Hindlimb muscle (tissue), 1 donor: Measurements from ENCODE around the gene CHD2. TPM values are rescaled to one million over a fixed set of nuclear protein-coding genes. Genes with fewer than 3 reads are reported as not detected.
"Not testable (repeated sequence)": the region's sequence is repeated elsewhere in the genome, so short reads cannot be mapped to it uniquely, and the experiment has no call there.

Source experiments
- DNase-seq: peaks from one replicate; pipeline ENCODE4 v3.0.0-alpha.2; 2013
- polyA plus RNA-seq: library from polyadenylated mRNA; unstranded; fragments of 120-200 nt; gene quantifications from one replicate; pipeline ENCODE4 v1.2.1, GENCODE V29; 2013; ENCODE audit not compliant: insufficient read length

The CHD2 gene
- polyA plus RNA-seq, result 57.9 TPM

GRCh38 chr15:92899948-92900730 lies at the start of gene CHD2:
TSS of gene CHD2 (plus strand) at chr15:92900324. CDS start at chr15:92901238, 914 bp downstream.
- peak; percentile 86 for DNase-seq

GRCh38 chr15:92853222-92853621 lies 46.9 kb upstream of the CHD2 start:
- no peak for DNase-seq

- DNase-seq, result no peak
Measured at GRCh38 chr15:92861742-92862141, 38.4 kb upstream of the CHD2 start.

DNA sequence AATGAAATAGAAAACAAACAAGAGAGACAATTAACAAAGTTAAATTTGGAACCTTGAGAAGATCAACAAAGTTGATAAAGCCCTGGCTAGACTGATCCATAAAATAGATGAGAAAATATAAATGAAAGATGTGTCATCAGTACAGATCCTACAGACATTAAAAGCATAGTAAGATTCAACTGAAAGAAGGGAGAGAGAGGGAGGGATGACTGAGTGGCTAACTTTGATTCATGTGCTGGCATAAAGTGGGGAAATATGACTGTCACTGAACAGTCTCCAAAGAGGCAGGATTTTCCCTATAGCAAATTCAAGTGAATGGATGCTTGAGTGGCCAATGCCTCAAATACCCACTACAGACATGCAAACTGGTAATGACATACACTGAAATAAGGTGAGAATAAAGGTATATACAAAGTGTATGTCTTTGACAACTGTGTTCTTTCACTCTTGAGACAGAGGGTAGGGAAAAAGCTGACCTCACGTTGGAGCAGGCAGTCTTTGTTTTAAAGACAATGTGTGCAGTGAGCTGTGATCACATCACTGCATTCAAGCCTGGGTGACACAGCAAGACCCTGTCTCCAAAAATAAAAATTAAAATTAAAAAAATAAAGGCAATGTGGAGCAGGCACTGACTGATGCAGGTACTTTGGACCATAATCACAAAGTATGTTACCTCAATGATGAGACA lies 35.9 kb upstream of the CHD2 start:
- DNase-seq, result no peak

DNA sequence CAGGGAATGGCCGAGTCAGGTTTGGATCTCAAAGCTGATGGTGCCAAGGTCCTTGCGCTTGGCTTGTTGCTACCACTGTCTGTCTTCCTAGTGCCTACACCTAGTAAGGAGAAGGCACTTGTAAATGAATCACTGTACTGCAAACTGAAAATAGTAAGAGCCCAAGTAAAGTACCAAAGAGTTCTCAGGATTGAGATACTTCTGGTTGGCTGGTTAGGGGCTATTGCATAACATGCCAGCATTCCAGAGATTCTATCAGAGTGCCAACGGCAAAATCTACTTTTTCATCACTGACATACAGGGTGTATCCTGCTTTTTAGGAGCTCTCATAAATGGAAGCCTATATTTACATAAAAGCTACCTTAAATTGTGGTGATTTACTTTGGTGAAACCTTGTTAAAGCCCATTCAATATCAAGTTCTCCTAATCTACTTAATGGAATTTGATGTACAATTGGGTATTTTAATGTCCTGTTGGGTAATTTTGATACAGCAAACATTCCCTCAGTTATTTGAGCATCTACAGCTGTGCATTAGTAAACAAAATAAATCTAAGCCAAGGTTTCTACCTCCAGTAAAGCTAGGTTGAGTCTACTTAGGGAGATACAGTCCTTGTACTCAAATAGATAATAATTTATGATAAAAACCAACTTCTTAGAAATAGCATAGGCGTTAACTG lies 30.7 kb upstream of the CHD2 start:
- no peak for DNase-seq

DNA sequence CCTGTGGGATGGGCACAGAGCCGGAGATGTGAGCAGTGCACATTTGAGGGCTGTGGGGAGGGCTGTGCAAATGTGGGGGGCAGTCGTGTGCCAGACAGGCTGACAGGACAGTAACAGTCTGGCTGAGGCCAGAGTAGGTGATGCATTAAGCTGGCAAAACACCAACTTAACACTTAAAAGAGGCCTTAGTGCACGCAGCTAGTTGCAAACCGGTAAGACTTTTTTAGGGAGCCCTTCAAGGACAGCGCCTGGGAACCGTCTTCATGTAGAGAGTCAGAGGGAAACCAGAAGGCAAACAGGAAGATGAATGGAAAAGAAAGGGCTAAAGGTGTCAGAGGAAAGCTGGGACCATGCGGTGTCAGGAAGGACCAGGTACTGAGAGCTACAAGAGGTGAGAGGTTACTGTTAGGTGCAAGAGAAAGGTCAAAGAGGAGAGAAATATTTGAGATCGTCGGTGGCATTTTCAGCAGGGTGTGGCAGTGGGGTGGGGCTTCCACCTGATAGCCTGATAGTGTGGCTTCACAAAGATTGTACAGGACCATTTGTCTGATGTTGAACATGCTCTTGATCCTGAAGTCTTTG lies 30.0 kb upstream of the CHD2 start:
- DNase-seq, result no peak

GRCh38 chr15:92872967-92873366 lies 27.2 kb upstream of the CHD2 start:
- not testable (repeated sequence) for DNase-seq

DNA sequence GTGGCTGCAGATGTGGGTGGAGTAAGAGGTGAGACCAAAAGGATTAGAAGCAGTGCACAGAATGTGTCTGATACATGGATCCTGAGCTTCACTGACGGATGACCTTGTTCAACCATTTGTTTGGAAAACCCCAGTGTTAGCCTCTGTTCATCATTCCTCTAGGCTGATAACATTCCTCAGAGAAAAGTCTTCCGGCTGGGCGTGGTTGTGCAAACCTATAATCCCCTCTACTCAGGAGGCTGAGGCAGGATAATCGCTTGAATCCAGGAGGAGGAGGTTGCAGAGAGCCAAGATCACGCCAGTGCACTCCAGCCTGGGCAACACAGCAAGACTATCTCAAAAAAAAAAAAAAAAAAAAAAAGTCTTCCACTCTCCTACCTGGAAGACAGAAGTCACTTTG lies 23.1 kb upstream of the CHD2 start:
- no peak for DNase-seq

- peak; percentile 71 for DNase-seq
Measured at GRCh38 chr15:92877416-92877815, 22.7 kb upstream of the CHD2 start.

- DNase-seq, result no peak
Measured at GRCh38 chr15:92878593-92879053, 21.5 kb upstream of the CHD2 start.

- DNase-seq, result no peak
Measured at GRCh38 chr15:92879949-92880725, 20.0 kb upstream of the CHD2 start.

DNA sequence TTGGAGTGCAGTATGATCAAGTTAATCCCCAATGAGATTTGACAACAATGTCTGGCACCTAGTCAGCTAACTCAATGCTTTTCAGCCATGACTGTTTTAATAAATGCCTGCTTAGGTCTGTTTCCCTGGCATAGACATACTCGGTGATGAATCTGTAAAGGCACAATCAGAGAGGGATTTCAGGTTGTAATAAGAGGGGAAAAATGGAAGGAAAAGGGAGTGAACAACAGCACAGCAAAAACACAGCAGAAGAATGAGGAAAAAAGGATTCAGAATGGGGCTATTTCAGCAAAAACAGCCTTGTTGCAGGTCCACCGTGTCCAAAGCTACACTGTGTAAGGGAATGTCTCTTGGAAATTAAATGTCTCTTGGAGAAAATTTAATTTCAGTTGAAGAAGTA lies 19.3 kb upstream of the CHD2 start:
- no peak for DNase-seq

- peak; percentile 84 for DNase-seq
Measured at GRCh38 chr15:92881211-92881754, 18.8 kb upstream of the CHD2 start.

DNA sequence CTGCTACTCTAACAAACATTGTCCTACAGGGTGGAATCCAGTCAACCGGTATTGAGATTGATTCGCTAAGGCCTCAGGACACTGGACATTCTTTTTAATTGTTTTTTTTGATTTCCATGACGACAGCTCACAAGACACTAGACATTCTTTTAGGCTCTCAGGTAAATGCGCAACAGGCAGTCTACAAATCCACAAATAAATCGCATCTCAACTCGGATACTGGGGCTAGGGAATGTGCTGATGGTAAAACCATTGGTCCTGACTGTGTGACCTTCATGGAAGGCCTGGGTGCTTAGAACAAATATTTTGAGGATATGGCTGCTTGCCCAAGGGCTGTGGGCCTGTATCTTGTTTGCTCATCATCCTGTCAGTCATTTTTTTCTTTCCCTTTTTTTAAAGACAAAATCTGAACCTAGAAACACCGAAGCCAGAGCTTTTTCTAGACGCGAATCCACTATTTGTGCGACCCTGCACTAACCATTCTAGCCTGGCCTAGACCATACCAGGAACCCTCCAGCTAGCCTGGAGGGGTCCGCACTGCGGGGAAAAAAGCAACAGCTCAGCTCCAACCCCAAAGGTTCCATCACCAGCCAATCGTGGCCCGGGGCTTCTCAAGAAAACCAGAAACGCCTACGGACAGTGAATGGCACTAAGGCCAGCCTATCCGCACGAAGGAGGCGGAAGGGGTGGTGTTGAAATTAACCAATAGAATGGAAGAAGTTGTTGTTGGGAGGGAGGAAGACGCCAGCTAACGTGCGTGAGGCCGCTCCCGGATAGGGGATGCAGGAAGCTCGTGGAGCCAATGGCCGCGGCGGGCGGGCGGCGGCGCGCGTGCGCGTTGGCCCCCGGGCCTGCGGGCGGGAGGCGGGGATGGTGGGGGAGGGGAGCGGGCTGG lies 18.1 kb upstream of the CHD2 start:
- DNase-seq, result peak; percentile 99

- no peak for DNase-seq
Measured at GRCh38 chr15:92882697-92883162, 17.4 kb upstream of the CHD2 start.

DNA sequence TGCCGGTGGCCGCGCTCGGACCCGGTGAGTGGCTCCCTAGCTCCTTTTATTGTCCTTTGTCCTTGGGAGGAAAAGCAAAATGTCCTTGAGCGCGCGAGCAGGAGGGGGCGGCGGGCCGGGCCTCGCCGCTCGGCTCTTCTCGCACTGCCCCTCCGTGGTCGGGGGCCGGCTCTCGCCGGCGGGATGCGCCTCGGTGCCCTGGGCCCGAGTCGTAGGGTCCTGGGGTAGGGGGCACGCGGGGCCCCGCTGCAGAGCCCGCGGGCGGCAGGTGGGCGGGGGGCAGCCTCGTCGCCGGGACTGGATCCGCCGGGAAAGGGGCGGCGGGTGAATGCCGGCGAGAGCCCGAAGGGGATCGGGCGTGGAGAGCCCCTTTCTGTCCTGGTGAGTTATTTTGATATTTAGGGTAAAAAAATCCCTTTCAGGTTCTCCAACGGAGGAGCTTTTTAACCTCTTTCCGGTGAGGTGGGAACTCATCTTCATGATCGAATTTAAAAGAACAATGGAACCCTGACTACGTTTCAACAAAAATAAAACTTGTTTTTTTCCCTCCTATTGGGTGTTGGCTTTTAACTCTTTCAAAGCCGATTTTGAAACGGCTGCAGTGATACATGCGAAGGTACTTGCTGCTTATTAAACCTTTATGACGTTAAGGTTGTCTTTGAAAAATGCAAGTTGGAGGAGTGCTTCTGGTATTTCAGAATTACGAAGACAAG lies 16.8 kb upstream of the CHD2 start:
- DNase-seq, result no peak

- no peak for DNase-seq
Measured at GRCh38 chr15:92883876-92884435, 16.2 kb upstream of the CHD2 start.

GRCh38 chr15:92884436-92885223 lies 15.5 kb upstream of the CHD2 start:
- no peak for DNase-seq
